NCI-H146 (cell line): ENCODE measurements around the gene ZDHHC11B.
A peak's percentile ranks its signal among the peaks of the same experiment; 100 is the strongest.
"Not testable (repeated sequence)": the region's sequence is repeated elsewhere in the genome, so short reads cannot be mapped to it uniquely, and the experiment has no call there.

ENCODE experiments used
- DNase-seq: peaks from one replicate; lab custom pipeline; 2025; lab: John Stamatoyannopoulos, UW

The ZDHHC11B gene, protein sequence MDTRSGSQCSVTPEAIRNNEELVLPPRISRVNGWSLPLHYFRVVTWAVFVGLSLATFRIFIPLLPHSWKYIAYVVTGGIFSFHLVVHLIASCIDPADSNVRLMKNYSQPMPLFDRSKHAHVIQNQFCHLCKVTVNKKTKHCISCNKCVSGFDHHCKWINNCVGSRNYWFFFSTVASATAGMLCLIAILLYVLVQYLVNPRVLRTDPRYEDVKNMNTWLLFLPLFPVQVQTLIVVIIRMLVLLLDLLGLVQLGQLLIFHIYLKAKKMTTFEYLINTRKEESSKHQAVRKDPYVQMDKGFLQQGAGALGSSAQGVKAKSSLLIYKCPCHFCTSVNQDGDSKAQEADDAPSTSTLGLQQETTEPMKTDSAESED

DNA sequence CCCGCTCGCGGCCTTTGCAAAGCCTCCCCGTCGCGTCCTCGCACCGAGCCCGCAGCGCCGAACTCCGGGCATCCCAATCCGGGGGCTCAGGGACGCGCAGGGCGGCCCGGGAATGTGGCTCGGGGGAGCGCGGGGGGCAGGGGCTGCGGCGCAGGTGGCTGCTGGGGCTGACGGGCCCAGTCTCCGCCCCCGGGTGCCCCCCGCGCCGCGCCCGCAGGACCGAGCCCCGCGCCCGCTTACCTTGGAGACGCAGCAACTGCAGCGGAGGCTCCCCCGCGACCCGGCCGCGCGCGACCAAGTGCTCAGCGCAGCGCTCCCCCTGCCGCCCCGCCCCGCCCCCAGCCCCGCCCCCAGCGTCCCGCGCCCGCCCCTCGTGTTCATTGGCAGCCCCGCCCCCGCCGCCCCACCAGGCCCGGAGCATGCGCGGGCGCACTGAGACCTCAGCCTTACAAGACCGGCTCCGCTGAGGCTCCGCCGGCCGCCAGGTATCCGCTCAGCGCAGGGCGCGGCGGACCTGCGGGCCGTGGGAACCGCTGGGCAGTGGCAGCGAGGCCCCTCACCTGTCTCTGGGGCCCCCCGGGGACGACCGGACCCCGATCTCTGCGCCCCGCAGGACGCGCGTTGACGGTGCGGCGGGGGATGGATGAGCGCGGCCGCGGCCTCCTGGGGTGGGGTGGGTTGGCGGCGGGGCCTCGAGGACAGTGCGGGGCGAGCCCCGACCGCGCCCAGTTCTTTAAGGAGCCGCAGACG is at the start of gene ZDHHC11B:
Gene ZDHHC11B (minus strand): TSS at position 302 of the 750 bp plus-strand sequence. CDS start 17,810 bp downstream, outside the sequence.
- peak; percentile 86 for DNase-seq

DNA sequence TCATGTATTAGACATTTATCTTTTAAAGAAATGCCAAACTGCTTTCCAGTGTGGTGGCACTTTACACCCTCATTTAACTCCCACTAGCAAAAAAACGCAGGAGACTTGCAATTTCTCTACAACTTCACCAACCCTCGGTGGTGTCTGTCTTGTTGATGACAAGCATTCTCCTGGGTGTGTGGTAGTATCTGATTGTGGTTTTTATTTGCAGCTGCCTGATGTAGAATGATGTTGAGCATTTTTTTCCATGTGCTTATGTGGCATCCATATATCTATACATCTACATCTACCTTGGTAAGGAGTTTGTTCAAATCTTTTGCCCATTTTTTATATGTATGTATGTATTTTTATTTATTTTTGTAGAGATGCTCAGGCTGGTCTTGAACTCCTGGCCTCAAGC is 49.5 kb upstream of the ZDHHC11B start:
- DNase-seq = not testable (repeated sequence)

DNA sequence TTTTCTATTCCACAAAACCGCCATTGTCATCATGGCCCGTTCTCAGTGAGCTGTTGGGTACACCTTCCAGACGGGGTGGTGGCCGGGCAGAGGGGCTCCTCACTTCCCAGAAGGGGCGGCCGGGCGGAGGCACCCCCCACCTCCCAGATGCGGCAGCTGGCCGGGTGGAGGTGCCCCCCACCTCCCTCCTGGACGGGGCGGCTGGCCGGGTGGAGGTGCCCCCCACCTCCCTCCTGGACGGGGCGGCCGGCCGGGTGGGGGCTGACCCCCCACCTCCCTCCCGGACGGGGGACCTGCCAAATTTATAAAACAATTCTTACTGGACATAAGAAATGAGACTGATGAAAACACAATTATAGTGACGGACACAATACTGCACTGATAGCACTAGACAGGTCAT is 43.7 kb upstream of the ZDHHC11B start:
- not testable (repeated sequence) for DNase-seq

DNA sequence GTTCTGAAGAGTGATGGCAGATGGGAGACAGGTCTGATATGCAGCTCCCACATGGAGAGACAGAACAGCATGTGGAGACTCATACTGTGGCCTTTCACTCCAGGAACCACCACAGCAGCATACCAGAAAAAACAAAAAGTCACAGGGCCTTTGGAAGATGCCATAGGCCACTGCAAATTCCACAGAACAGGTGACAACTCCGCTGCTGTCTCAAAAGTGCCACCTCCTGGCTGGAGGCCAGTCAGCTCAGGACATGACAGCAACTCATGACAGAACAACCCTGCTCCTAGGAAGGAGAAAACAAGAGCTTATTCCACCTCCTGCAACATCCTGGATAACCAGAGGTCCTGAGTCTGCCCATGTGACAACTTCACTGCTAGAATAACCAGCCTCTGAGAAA is 41.0 kb upstream of the ZDHHC11B start:
- DNase-seq = not testable (repeated sequence)

DNA sequence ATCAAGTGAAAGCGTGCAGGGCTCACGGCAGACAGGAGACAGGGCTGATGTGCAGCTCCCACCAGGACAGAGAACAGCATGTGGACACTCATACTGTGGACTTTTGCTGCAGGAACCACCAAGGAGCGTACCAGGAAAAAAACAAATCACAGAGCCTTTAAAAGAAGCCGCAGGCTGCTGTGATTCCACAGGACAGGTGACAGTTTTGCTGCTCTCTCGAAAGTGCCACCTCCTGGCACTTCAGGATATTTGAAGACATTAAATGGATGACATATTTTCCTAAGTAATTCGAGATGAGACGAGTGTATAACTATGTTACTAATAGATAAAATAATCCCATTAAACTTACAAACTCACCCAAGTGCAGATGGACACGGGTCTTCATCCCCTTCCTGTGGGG is 37.0 kb upstream of the ZDHHC11B start:
- DNase-seq = no peak

DNA sequence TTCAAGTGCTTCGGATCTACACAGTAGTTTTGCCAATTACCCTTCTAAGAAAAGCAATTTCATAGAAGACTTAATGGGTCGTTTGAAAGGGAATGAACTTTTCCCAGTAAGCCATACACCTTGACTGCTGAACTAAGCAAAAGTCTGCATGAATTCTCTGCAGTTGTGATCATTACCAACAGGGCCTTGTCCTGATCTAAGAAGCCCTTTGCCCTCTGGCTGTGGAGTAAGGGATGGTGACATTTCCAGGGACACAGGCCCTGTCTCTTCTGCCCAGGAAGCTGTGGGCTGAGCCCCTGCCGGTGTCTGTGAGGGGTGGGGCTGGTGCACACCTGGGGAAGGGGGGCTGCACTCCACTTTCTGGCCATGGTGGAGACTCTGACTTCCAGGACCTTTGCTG is 35.7 kb upstream of the ZDHHC11B start:
- no peak for DNase-seq

DNA sequence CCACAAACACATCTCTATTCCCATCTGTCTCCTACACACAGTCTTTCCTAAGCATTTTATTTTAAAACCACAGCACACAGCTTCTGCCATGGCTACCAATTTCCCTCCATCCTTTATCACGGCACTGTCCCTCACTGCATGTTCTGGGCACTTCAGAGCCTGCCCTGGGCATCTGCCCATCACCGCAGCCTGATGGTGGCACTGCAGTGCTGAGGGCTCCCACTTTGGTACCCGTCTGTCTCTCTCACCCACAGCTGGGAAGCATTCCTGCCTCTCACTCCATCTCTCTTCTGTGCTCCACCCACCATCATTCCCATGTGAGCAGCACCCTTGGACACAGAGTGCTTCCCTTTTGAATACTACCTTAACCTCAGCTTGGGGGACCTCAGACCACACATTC is 34.5 kb upstream of the ZDHHC11B start:
- DNase-seq = no peak

DNA sequence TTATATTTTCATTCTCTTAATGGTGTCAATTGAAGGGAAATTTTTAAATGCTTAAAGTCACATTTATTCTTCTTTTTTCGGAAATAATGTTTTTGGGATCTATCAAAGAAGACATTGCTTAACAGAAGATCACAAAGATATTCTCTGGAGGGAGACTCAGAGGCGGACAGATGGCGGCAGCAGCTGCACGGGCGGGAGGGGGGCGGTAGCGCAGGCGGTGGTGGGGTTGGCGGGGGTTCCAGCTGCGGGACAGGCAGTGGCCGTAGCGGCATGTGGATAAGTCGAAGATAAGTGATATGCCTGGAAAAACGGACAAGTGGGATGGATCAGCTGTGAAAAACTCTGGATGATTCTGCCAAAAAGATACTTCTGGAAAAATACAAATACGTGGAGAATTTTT is 31.6 kb upstream of the ZDHHC11B start:
- DNase-seq = no peak

DNA sequence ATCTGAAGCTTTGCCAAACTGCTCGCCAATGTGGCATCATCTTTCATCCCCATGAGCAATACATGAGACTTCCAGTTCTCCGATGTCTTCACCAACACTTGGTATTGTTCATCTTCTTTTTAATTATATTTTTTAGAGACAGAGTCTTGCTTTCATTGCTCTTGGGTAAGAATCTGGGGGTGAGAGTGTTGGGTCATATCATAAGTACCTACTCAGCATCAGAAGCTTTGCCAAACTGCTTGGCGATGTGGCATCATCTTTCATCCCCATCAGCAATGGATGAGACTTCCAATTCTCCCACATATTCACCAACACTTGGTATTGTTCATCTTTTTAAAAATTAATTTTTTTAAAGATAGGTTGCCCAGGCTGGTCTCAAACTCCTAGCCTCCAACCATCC is 30.9 kb upstream of the ZDHHC11B start:
- no peak for DNase-seq

DNA sequence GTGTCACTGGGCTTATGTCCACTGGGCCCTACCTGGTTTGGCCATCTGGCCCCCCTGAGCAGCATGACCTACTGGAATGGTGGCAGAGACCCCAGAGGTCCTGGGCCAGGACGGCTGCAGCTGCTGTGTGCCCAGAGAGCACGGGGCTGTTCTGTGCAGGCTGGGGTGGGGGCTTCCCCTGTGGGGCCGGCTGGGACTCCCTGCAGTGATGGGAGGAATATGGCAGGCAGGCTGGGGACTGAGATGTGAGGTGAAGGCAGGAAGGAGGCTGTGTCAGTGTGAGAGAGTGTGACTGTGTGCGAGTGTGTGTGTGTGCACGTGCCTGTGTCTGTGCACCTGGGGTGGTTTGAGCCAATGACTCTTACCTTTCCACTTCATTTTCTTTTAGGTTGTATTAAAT is 29.0 kb upstream of the ZDHHC11B start:
- not testable (repeated sequence) for DNase-seq

DNA sequence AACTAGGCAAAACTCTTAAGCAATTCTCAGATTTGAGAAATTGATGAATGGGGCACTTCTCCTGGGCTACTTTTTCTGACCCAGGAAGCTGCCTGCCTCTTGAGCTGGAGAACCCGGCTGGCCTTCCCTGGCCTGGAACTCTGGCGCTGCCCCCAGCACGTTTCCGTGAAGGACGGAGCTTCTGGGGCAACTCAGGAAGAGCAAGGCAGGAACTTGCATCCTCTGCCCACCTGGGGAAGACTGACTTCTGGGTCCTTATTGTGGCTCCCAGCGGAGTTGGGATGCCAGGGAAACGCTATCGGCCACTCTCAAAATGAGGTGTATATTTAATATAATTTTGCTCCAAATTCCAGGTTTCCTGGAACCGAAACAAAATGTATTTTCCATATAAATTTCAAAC is 26.9 kb upstream of the ZDHHC11B start:
- DNase-seq = not testable (repeated sequence)

DNA sequence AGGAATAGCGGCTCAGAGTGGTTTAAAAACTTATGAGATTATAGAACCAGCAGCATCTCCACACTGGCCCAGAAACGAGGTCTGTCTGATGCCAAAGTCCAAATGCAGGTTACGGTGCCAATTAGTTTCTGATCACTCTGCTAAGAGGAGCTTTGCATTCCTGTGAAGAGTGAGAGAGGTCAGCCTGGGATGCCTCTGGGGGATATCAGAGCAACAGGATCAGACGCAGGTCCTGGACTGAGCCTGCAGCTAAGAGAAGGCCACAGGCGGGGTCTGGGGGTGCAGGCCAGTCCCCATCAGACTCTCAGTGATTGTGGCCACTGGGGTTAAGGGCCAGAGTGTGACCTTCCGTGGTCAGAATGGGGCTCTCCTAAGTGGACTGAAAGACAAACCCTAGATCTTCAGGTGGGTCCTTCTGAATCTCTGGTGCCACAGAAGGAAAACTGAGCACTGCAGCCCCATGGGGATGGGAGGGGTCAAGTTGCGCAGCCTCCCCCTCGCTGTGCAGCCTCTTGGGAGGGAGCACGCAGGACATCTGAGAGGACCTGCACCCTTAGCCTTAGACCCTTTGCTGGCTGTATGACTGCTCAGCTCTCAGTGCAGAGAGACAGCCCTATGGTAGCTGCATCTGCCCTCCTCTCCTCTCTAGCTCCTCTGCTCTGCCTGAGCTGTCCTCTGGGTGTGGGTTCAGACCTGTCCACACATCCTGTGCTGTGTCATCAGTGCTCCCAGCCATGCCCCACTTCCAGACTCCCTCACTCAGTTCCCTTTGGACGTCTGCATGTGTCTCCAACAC is 23.4 kb upstream of the ZDHHC11B start:
- DNase-seq = not testable (repeated sequence)

DNA sequence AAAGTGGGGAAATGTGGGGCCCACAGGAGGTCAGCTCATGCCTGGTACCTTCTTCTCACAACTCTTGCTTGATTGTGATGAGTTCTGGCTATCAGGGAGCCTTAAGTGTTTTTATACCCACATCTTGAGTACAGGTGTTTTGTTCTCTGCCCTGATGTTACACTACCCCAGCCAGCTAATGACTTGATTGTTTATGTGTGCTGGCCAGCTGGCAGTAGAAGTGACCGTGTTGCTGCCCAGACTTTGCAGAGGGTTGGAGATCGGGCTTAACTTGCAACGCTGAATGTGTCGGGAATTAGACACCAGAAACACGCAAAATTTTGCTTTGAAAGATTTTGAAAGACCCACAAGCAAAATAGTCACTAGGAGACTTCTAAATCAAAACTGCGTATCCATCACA is 16.9 kb upstream of the ZDHHC11B start:
- DNase-seq = no peak

DNA sequence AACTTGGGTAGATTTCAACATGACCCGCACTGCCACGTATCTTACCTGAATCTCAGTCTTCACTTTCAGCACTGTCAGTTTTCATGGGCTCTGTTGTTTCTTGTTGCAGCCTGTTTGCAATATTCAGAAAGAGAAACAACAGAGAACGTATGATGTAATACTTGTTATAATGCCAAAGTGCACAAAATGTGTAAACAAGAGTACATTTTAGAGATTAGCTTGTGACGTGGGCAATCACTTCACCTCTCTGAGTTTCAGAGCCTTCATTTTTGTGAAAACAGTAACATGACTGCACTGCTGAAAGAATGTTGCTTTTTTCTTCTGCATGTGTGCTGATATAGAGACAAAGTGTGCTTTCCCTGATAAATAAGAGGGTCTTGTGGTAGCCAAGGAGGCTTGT is 16.5 kb upstream of the ZDHHC11B start:
- DNase-seq = not testable (repeated sequence)

DNA sequence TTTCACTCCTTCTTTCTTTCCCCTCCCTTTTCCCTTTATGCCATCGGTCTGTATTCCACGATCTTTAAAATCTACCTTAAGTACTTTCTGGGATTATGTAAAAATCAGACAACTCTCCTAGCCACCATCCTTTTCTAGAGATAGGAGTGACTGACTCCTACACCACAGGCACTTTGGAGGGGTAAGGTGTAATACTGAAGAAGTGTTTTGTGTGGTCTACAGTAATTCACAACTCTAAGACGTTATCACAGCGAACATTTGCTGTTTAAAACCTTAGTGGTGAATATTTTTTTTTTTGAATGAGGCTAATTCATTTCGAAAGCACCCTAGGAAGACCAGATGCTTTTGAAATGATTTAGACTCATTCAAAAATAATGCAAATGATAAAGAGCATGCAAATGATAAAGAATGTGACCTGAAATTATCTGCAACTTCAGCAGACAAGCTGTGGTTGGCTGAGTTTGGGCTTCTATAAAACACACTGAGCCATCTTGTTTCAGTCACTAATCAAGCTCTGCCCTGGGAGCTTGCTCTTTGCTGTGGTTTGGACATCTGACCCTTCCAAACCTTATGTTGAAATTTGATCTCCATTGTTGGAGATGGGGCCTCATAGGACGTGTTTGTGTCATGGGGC is 14.1 kb upstream of the ZDHHC11B start:
- DNase-seq = not testable (repeated sequence)

DNA sequence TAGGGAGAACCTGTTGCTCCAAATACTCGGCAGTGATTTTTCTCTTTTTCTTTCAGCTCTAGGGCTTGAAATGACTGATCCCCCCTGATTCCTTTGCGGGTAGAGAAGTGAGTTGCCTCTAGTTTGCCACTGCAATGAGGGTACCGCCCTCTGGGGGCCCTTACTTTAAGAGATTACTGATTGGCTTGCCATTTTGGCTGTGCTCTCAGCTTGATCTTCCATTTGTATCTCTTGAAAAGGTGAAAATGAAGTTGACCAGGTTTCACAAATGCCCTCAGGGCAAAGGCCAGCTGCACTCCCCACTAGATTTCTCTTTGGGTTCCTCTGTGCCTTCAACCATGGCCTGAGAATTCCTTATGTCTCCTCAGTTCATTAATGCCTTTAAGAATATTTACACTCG is 13.5 kb upstream of the ZDHHC11B start:
- not testable (repeated sequence) for DNase-seq

DNA sequence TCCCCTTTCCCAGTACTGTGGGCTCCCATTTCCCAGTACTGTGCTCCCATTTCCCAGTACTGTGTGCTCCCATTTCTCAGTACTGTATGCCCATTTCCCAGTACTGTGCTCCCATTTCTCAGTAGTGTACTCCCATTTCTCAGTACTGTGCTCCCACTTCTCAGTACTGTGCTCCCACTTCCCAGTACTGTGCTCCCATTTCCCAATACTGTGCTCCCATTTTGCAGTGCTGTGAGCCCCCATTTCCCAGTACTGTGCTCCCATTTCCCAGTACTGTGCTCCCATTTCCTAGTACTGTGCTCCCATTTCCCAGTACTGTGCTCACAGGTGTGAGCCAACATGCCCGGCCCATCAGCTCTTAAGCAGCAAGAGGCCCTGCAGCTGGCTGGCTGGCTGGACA is 11.3 kb upstream of the ZDHHC11B start:
- DNase-seq = not testable (repeated sequence)

DNA sequence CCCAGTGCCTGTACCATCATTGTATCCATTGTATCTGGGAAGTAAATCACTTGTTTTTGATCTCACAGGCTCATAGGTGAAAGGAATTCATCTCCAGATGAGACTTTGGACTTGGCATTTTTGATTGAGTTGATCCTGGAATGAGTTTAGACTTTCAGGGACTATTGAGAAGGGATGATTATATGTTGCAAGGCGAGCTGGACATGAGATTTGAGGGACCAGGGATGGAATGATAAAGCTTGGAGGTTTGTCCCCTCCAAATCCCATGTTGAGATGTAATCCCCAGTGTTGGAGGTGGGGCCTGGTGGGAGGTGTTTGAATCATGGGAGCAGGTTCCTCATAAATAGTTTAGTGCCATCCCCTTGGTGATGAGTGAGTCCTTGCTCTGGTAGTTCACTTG is 10.4 kb upstream of the ZDHHC11B start:
- DNase-seq = not testable (repeated sequence)

DNA sequence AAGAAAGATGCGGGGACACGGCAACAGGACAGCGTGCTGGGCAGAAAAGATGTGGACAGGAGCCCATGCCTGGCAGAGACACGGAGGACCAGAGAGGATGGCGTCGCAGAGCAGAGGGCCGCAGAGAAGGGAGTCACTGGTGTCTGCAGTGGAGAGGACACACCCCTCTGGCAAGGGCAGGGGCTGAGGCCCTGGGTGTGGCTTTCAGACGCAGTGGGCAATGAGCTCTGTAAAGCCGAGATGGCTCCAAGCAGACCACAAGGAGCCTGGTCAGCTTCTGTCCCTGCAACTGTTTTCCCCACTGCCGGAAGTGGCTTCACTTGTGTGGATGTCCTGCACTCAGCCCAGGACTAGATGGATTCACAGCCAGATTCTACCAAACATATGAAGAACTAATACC is 4.2 kb upstream of the ZDHHC11B start:
- DNase-seq = not testable (repeated sequence)

DNA sequence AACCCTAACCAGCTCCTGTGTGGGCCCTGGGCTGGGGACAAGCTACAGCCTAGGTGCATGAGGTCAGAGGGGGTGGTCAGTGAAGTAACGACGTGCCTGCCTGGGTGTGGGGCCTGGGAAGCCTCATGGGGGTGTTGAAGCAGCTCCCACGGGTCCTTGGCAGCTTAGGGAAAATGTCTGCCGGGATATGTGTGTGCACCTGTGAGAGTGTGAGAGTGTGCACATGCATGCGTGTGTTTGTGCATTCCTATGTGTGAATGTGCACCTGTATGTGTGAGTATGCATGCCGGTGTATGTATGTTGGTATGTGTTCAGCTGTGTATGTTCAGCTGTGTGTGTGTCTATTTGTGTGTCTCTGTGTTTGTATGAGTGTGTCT is 3.3 kb upstream of the ZDHHC11B start:
- DNase-seq = not testable (repeated sequence)

DNA sequence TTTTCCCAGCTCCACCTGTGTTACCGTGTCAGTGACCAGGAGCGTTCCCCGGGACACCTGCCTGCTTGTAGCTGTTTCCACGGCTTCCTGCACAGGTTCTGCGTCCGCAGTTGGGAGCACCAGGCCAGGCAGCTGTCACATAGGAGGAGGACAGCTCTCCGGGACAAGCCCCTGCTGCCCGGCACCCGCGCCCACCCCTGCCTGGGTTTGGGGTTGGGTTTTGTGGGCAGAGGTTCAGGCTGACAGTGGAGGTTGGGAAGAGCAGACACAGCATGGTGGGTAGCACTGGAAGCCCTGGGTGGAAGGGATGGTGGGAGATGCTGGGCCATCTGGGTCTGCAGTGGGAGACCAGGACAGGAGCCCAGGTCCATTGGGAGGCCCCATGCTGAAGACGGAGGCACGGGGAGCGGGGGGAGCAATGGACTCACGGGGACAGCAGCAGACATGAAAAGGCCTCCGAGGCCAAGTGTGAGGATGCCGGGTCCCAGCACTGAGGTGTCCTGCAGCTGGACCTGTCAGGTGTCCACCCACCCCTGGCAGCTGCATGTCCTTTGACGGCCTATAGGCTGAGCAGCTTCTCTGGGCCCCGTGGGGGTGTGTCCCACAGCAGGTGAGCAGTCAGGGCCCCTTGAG is 2.8 kb upstream of the ZDHHC11B start:
- DNase-seq = not testable (repeated sequence)
